Measurements from ENCODE around the gene CRELD1.

DNA sequence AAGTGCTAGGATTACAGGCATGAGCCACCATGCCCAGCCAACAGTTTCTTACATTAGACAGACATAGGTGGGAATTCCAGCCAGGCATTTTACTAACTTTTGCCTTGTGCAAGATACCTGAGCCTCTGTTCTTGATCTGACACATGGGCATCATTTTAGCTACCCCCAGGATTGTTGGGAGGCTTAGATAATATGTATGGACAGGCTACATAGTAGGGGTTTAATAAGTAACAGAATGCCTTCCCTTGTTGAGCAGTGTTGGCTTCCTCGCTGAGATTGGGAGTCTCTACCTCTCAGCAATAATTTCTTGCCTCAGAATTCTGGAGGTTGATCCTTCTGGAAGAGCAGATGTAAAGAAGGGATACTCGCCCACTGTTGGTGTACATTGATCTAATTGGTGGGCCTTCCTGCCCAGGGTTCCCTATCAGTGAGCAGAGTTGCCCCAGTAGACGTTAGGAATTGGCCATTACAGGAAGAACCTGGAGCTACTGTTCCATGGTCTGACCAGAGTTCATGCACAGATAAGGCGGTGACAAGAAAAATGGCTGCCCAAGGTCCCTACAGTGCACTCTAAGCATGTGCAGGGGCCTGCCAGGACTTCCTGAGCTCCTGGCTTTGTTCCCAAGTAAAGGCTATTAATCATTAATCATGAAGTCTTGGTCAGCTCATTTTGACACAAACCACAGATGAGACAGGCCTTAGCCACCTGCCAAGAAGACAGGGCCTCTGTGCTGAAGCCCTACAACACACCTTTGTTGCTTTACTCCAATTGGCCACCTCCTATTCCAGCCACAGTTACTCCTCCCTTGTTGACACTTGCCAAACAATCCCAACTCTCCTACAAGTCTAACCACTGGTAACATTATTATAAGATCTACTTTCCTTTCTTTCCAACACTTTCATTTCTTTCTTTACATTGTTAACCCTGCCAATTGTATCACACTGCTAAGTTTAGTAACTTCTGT is 35.9 kb upstream of the CRELD1 start:
- TF ChIP-seq POLR2AphosphoS5 (IDR thresholded peaks at IDR 0.05) (no peak), EP300 (IDR thresholded peaks at IDR 0.05) (no peak), POLR2A (IDR thresholded peaks at IDR 0.05) (no peak)
- TF ChIP-seq, protein P1, sequence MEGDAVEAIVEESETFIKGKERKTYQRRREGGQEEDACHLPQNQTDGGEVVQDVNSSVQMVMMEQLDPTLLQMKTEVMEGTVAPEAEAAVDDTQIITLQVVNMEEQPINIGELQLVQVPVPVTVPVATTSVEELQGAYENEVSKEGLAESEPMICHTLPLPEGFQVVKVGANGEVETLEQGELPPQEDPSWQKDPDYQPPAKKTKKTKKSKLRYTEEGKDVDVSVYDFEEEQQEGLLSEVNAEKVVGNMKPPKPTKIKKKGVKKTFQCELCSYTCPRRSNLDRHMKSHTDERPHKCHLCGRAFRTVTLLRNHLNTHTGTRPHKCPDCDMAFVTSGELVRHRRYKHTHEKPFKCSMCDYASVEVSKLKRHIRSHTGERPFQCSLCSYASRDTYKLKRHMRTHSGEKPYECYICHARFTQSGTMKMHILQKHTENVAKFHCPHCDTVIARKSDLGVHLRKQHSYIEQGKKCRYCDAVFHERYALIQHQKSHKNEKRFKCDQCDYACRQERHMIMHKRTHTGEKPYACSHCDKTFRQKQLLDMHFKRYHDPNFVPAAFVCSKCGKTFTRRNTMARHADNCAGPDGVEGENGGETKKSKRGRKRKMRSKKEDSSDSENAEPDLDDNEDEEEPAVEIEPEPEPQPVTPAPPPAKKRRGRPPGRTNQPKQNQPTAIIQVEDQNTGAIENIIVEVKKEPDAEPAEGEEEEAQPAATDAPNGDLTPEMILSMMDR (IDR thresholded peaks at IDR 0.05) = no peak

All from gastroesophageal sphincter (tissue), 3 donors.